WTC11 (cell line): Measurements from ENCODE around the gene TGM4. TPM values are rescaled to one million over a fixed set of nuclear protein-coding genes. Genes with fewer than 3 reads are reported as not detected.

Experiments used
- ATAC-seq: fragments of 200-7000 bp; cut with Tn5 transposase; 2 replicates; pipeline ENCODE4 v1.10.0; 2021; ENCODE audit warnings: mild to moderate bottlenecking, moderate library complexity
- CTCF ChIA-PET: fragments of 300-600 bp; sonication (Branson Sonifier 250); formaldehyde crosslinking; loops from one replicate; lab custom pipeline; 2021; ENCODE audit warnings: antibody characterized with exemption; lab: Charles Lee
- POLR2A ChIA-PET: fragments of 350-600 bp; sonication (Branson Sonifier 250); formaldehyde crosslinking; loops from one replicate; lab custom pipeline; 2021; ENCODE audit warnings: antibody characterized with exemption; lab: Charles Lee
- DNase-seq: peaks from one replicate; pipeline ENCODE4 v3.0.0; 2021; ENCODE audit warnings: low spot score
- H3K27ac Mint-ChIP-seq: 2 replicates; pipeline ENCODE4 v1.8.0; 2021; ENCODE audit warnings: mixed read lengths
- H3K27me3 Mint-ChIP-seq: 2 replicates; pipeline ENCODE4 v1.8.0; 2021; ENCODE audit warnings: low read depth, mild to moderate bottlenecking, moderate library complexity, mixed read lengths
- H3K36me3 Mint-ChIP-seq: 2 replicates; pipeline ENCODE4 v1.8.0; 2021; ENCODE audit warnings: mixed read lengths
- H3K4me1 Mint-ChIP-seq: 2 replicates; pipeline ENCODE4 v1.8.0; 2022; ENCODE audit warnings: mixed read lengths
- H3K4me3 Mint-ChIP-seq: 2 replicates; pipeline ENCODE4 v1.8.0; 2021; ENCODE audit warnings: mild to moderate bottlenecking, moderate library complexity, mixed read lengths
- H3K9me3 Mint-ChIP-seq: 2 replicates; pipeline ENCODE4 v1.8.0; 2021; ENCODE audit warnings: mixed read lengths
- CREB1 ChIP-seq: sonication (generic); formaldehyde crosslinking; IDR thresholded peaks from 2 replicates; pipeline ENCODE4 v1.8.0; 2023; ENCODE audit warnings: mild to moderate bottlenecking, missing genetic modification reagents
- FOXK1 ChIP-seq: sonication (generic); formaldehyde crosslinking; IDR thresholded peaks from 2 replicates; pipeline ENCODE4 v1.8.0; 2022; ENCODE audit warnings: mild to moderate bottlenecking, moderate library complexity, missing genetic modification reagents
- HMGXB4 ChIP-seq: sonication (generic); formaldehyde crosslinking; IDR thresholded peaks from 2 replicates; pipeline ENCODE4 v1.8.1; 2023; ENCODE audit warnings: mild to moderate bottlenecking, moderate library complexity, missing genetic modification reagents
- IRF1 ChIP-seq: sonication (generic); formaldehyde crosslinking; IDR thresholded peaks from 2 replicates; pipeline ENCODE4 v1.8.0; 2023; ENCODE audit warnings: missing genetic modification reagents
- JUN ChIP-seq: sonication (generic); formaldehyde crosslinking; IDR thresholded peaks from 2 replicates; pipeline ENCODE4 v1.8.0; 2023; ENCODE audit warnings: mild to moderate bottlenecking, missing genetic modification reagents
- NFATC4 ChIP-seq: fragments of 250-450 bp; sonication (Bioruptor Pico); IDR thresholded peaks from 2 replicates; pipeline ENCODE4 v1.9.0; 2021; ENCODE audit warnings: mild to moderate bottlenecking
- NR1H2 ChIP-seq: sonication (generic); formaldehyde crosslinking; IDR thresholded peaks from 2 replicates; pipeline ENCODE4 v1.9.0; 2021; ENCODE audit warnings: mild to moderate bottlenecking, moderate library complexity, missing genetic modification reagents
- NR3C1 ChIP-seq: sonication (generic); formaldehyde crosslinking; conservative IDR thresholded peaks from 2 replicates; pipeline ENCODE4 v1.8.1; 2023; ENCODE audit warnings: low read depth, mild to moderate bottlenecking, missing genetic modification reagents
- SP1 ChIP-seq: sonication (generic); formaldehyde crosslinking; conservative IDR thresholded peaks from 2 replicates; pipeline ENCODE4 v1.8.1; 2022; ENCODE audit warnings: missing genetic modification reagents
- ZNF138 ChIP-seq: sonication (generic); formaldehyde crosslinking; conservative IDR thresholded peaks from 2 replicates; pipeline ENCODE4 v1.8.1; 2022; ENCODE audit warnings: mild to moderate bottlenecking, moderate library complexity, missing genetic modification reagents
- ZNF219 ChIP-seq: sonication (generic); formaldehyde crosslinking; IDR thresholded peaks from 2 replicates; pipeline ENCODE4 v1.8.0; 2023; ENCODE audit warnings: missing genetic modification reagents, mild to moderate bottlenecking, borderline replicate concordance
- total RNA-seq: library from RNA; stranded (reverse); gene quantifications from 3 replicates; pipeline ENCODE4 v1.2.3, GENCODE V29; 2021
- TF ChIP-seq, protein P1 (sequence below): sonication (generic); formaldehyde crosslinking; IDR thresholded peaks from 2 replicates; pipeline ENCODE4 v1.8.0; 2022; ENCODE audit warnings: mild to moderate bottlenecking, missing genetic modification reagents
- TF ChIP-seq, protein P2 (sequence below): fragments of 200-600 bp; IDR thresholded peaks from 2 replicates; pipeline ENCODE4 v1.8.0; 2022; ENCODE audit warnings: antibody characterized with exemption

TGM4 gene
- total RNA-seq, 1 experiment from 2014 or later, result not detected

DNA sequence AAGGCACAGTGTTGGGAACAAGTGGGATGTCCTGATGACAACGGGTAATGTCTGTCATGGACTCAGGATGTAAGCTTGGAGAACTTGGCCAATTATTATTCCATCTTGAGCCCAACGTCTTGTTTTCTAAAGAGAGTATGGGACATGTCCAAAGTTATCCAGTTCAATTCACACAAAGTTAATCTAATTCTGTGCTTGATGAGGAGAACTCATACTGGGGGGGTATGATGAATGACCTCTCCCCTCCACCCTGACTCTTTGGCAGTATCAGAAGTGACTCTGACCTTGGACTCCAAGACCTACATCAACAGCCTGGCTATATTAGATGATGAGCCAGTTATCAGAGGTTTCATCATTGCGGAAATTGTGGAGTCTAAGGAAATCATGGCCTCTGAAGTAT is 36.3 kb downstream of the TGM4 start (continued):
- no peak for TF ChIP-seq HMGXB4 (CRISPR knock-in tag)
- TF ChIP-seq NR1H2 (CRISPR knock-in tag), result no peak
- TF ChIP-seq, protein P1, sequence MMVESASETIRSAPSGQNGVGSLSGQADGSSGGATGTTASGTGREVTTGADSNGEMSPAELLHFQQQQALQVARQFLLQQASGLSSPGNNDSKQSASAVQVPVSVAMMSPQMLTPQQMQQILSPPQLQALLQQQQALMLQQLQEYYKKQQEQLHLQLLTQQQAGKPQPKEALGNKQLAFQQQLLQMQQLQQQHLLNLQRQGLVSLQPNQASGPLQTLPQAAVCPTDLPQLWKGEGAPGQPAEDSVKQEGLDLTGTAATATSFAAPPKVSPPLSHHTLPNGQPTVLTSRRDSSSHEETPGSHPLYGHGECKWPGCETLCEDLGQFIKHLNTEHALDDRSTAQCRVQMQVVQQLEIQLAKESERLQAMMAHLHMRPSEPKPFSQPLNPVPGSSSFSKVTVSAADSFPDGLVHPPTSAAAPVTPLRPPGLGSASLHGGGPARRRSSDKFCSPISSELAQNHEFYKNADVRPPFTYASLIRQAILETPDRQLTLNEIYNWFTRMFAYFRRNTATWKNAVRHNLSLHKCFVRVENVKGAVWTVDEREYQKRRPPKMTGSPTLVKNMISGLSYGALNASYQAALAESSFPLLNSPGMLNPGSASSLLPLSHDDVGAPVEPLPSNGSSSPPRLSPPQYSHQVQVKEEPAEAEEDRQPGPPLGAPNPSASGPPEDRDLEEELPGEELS (CRISPR knock-in tag), result no peak
- no peak for TF ChIP-seq ZNF219 (CRISPR knock-in tag)

GRCh38 chr3:44913868-44914468 is 39.6 kb downstream of the TGM4 start:
- Mint-ChIP-seq H3K27ac (no peak overlapping the region), H3K27me3 (peaks cover 7% of the 10 kb centered on the region), H3K4me3 (no peak overlapping the region), H3K9me3 (0 out of 2 replicates have a peak, but pooled peaks cover 7% of the 10 kb centered on the region), H3K36me3 (no peaks in the 10 kb centered on the region), H3K4me1 (0 out of 2 replicates have a peak, but pooled peaks cover 4% of the 10 kb centered on the region)
- POLR2A ChIA-PET, result no interaction called here
- DNase-seq (peak; percentile 81), ATAC-seq (peak; percentile 80)
- CTCF ChIA-PET, result interaction anchor here (0.5 to 2.7 kb wide), 12 partner anchors 10 to 382 kb away, joined by 3 to 16 read pairs (median 4); partner anchors contain the start of genes EXOSC7 and ZDHHC3
- TF ChIP-seq IRF1 (CRISPR knock-in tag) (no peak), SP1 (CRISPR knock-in tag) (0 out of 2 replicates have a peak, but pooled peaks have one; percentile 15), NFATC4 (no peak), CREB1 (CRISPR knock-in tag) (no peak), JUN (CRISPR knock-in tag) (no peak)
- TF ChIP-seq, protein P2, sequence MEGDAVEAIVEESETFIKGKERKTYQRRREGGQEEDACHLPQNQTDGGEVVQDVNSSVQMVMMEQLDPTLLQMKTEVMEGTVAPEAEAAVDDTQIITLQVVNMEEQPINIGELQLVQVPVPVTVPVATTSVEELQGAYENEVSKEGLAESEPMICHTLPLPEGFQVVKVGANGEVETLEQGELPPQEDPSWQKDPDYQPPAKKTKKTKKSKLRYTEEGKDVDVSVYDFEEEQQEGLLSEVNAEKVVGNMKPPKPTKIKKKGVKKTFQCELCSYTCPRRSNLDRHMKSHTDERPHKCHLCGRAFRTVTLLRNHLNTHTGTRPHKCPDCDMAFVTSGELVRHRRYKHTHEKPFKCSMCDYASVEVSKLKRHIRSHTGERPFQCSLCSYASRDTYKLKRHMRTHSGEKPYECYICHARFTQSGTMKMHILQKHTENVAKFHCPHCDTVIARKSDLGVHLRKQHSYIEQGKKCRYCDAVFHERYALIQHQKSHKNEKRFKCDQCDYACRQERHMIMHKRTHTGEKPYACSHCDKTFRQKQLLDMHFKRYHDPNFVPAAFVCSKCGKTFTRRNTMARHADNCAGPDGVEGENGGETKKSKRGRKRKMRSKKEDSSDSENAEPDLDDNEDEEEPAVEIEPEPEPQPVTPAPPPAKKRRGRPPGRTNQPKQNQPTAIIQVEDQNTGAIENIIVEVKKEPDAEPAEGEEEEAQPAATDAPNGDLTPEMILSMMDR, result peak; percentile 83

DNA sequence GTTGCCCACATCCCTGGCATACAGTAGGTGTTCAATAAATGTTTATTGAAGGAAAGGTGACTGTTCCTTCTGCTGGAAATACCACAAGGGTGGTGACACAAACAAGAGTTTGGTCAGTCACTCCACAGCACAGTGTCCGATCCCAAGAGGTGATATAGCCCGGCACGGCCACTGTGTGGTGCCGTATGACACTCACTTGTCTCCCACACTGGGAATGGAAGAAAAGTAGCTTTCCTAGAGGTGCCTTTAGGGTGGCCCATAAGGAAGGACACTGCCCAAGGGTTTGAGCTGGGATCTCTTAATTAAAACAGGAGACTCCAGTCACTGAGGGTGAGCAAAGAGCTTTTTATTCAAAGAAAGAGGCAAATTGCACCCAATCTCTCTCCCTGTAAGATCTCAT is 40.5 kb downstream of the TGM4 start:
- peak; percentile 44 for DNase-seq
- no peak overlapping the region for H3K27ac Mint-ChIP-seq
- TF ChIP-seq FOXK1 (CRISPR knock-in tag), result no peak
- TF ChIP-seq, protein P2, result peak; percentile 24; the same call in 1 of the 2 replicates
- TF ChIP-seq HMGXB4 (CRISPR knock-in tag), result no peak
- no peak for TF ChIP-seq NR3C1
- no peak for TF ChIP-seq ZNF138
- POLR2A ChIA-PET, result interaction anchor here (0.9 kb wide), 1 partner anchor 26 kb away, joined by 3 read pairs; no protein-coding TSS in a partner anchor
- H3K9me3 Mint-ChIP-seq, result 0 out of 2 replicates have a peak, but pooled peaks cover 5% of the 10 kb centered on the region
- CTCF ChIA-PET, result interaction anchor here (0.6 to 2.7 kb wide), 14 partner anchors 9 to 383 kb away, joined by 3 to 16 read pairs (median 4); partner anchors contain the start of genes EXOSC7 and ZDHHC3
- no peak overlapping the region for H3K4me3 Mint-ChIP-seq
- H3K27me3 Mint-ChIP-seq, result peaks cover 3% of the 10 kb centered on the region
- peak; percentile 84 for ATAC-seq
- no peaks in the 10 kb centered on the region for H3K36me3 Mint-ChIP-seq
- 0 out of 2 replicates have a peak, but pooled peaks cover 4% of the 10 kb centered on the region for H3K4me1 Mint-ChIP-seq
